Mesenchymal stem cell (in vitro differentiated cells and primary cell): ENCODE data around the gene PIP4K2A.

Experiments used
- DNase-seq: peaks from one replicate; pipeline ENCODE4 v3.0.0-alpha.2; 2013
- H2AFZ ChIP-seq: one replicate; pipeline ENCODE4 v1.6.1; 2013; ENCODE audit warnings: low read depth, mild to moderate bottlenecking, control low read depth, inconsistent platforms, low read length, moderate library complexity
- H2AK5ac ChIP-seq: 2 replicates; pipeline ENCODE4 v1.6.1; 2013; ENCODE audit warnings: low read length, moderate library complexity, mild to moderate bottlenecking, inconsistent platforms; ENCODE audit not compliant: severe bottlenecking
- H2BK120ac ChIP-seq: one replicate; pipeline ENCODE4 v1.6.1; 2013; ENCODE audit warnings: low read depth, mild to moderate bottlenecking, inconsistent platforms, low read length, moderate library complexity
- H2BK12ac ChIP-seq, 2 experiments: one replicate each; pipeline ENCODE4 v1.6.1; 2013; ENCODE audit warnings: inconsistent platforms in 2 of 2, low read length in 2 of 2, mild to moderate bottlenecking in 2 of 2, moderate library complexity in 2 of 2, control low read depth in 1 of 2
- H2BK15ac ChIP-seq: one replicate; pipeline ENCODE4 v1.6.1; 2013; ENCODE audit warnings: mild to moderate bottlenecking, low read depth, inconsistent platforms; ENCODE audit not compliant: poor library complexity, severe bottlenecking
- H2BK5ac ChIP-seq: 2 replicates; pipeline ENCODE4 v1.6.1; 2013; ENCODE audit warnings: low read depth, mild to moderate bottlenecking, low read length, control low read depth, inconsistent platforms; ENCODE audit not compliant: poor library complexity, severe bottlenecking
- H3K14ac ChIP-seq, 2 experiments: one replicate each; pipeline ENCODE4 v1.6.1; 2013; ENCODE audit warnings: inconsistent platforms in 2 of 2, low read length in 2 of 2, control low read depth in 1 of 2, mild to moderate bottlenecking in 1 of 2, moderate library complexity in 1 of 2
- H3K18ac ChIP-seq, 2 experiments: one replicate each; pipeline ENCODE4 v1.6.1; 2013; ENCODE audit warnings: inconsistent platforms in 2 of 2, low read length in 2 of 2, control low read depth in 1 of 2, low read depth in 1 of 2, mild to moderate bottlenecking in 1 of 2
- H3K23ac ChIP-seq, 2 experiments: one replicate each; pipeline ENCODE4 v1.6.1; 2013; ENCODE audit warnings: inconsistent platforms in 2 of 2, low read length in 2 of 2, mild to moderate bottlenecking in 2 of 2, moderate library complexity in 2 of 2, control low read depth in 1 of 2
- H3K27ac ChIP-seq: 2 replicates; pipeline ENCODE4 v1.5.1; 2013; ENCODE audit warnings: mild to moderate bottlenecking, moderate library complexity, low read length, control low read depth, inconsistent platforms; ENCODE audit not compliant: poor library complexity, severe bottlenecking
- H3K27me3 ChIP-seq, 2 experiments: 2 replicates each; pipeline versions ENCODE4 v1.6.1 to v1.7.0; 2013; ENCODE audit warnings: low read length in 2 of 2, mild to moderate bottlenecking in 2 of 2, moderate library complexity in 2 of 2, control low read depth in 1 of 2, inconsistent platforms in 1 of 2; ENCODE audit not compliant: control insufficient read depth in 1 of 2, insufficient read depth in 1 of 2
- H3K36me3 ChIP-seq, 2 experiments: 2 replicates each; pipeline versions ENCODE4 v1.6.1 to v1.7.0; 2013; ENCODE audit warnings: low read length in 2 of 2, control low read depth in 1 of 2, inconsistent platforms in 1 of 2, low read depth in 1 of 2, mild to moderate bottlenecking in 1 of 2; ENCODE audit not compliant: insufficient read depth in 2 of 2, control insufficient read depth in 1 of 2
- H3K4ac ChIP-seq, 2 experiments: one replicate each; pipeline ENCODE4 v1.6.1; 2013; ENCODE audit warnings: inconsistent platforms in 2 of 2, low read length in 2 of 2, mild to moderate bottlenecking in 2 of 2, moderate library complexity in 2 of 2, control low read depth in 1 of 2, low read depth in 1 of 2
- H3K4me1 ChIP-seq: 2 replicates; pipeline ENCODE4 v1.6.1; 2013; ENCODE audit warnings: low read depth, low read length, control low read depth; ENCODE audit not compliant: control insufficient read depth, insufficient read depth
- H3K4me2 ChIP-seq: 2 replicates; pipeline ENCODE4 v1.6.1; 2013; ENCODE audit warnings: low read length, mild to moderate bottlenecking, inconsistent platforms; ENCODE audit not compliant: poor library complexity, severe bottlenecking
- H3K4me3 ChIP-seq, 2 experiments: 2 replicates each; pipeline versions ENCODE4 v1.5.1 to v1.7.0; 2013; ENCODE audit warnings: low read length in 2 of 2, mild to moderate bottlenecking in 2 of 2, control low read depth in 1 of 2, low read depth in 1 of 2; ENCODE audit not compliant: insufficient read depth in 1 of 2
- H3K79me1 ChIP-seq: replicated peaks from 2 replicates; pipeline ENCODE4 v1.6.1; 2013; ENCODE audit warnings: mild to moderate bottlenecking, control low read depth, low read length, inconsistent platforms; ENCODE audit not compliant: poor library complexity, severe bottlenecking
- H3K9ac ChIP-seq: 2 replicates; pipeline ENCODE4 v1.7.0; 2013; ENCODE audit warnings: mild to moderate bottlenecking, low read length, moderate library complexity
- H3K9me3 ChIP-seq: 2 replicates; pipeline ENCODE4 v1.7.0; 2013; ENCODE audit warnings: mild to moderate bottlenecking, low read length; ENCODE audit not compliant: control insufficient read depth
- H4K8ac ChIP-seq: one replicate; pipeline ENCODE4 v1.6.1; 2013; ENCODE audit warnings: inconsistent platforms, mild to moderate bottlenecking, low read length, moderate library complexity
- H4K91ac ChIP-seq: one replicate; pipeline ENCODE4 v1.6.1; 2013; ENCODE audit warnings: mild to moderate bottlenecking, low read length, inconsistent platforms
- WGBS: methylation state at CpG from one replicate; pipeline ENCODE4 v1.1.7; 2013; ENCODE audit warnings: mixed read lengths; 5-methylcytosine and 5-hydroxymethylcytosine counted together

PIP4K2A gene

GRCh38 chr10:22570234-22570633 lies 144.1 kb downstream of the PIP4K2A start:
- H3K18ac ChIP-seq, result no peak overlapping the region
- H3K23ac ChIP-seq, result no peak overlapping the region
- H4K91ac ChIP-seq, result no peak overlapping the region
- H3K36me3 ChIP-seq, result peaks cover 26 to 73% of the 10 kb centered on the region in 2 experiments
- H3K27ac ChIP-seq, result no peak overlapping the region
- no peak overlapping the region for H2AK5ac ChIP-seq
- H3K4ac ChIP-seq, result no peak overlapping the region
- no peak overlapping the region for H3K14ac ChIP-seq
- no peak for DNase-seq
- no peak overlapping the region for H2AFZ ChIP-seq
- no peak overlapping the region for H2BK12ac ChIP-seq
- H3K4me3 ChIP-seq, result no peak overlapping the region
- H2BK15ac ChIP-seq, result no peak overlapping the region
- H3K9ac ChIP-seq, result no peak overlapping the region
- peaks cover 35% of the 10 kb centered on the region for H3K79me1 ChIP-seq
- H2BK120ac ChIP-seq, result no peak overlapping the region
- H3K9me3 ChIP-seq, result no peaks in the 10 kb centered on the region
- WGBS, result 96% methylated on average over 3 of the region's 4 CpGs
- H3K27me3 ChIP-seq, result no peaks in the 10 kb centered on the region
- no peak overlapping the region for H2BK5ac ChIP-seq
- peak overlapping the region; percentile 29 for H4K8ac ChIP-seq
- H3K4me1 ChIP-seq, result no peaks in the 10 kb centered on the region
- no peak overlapping the region for H3K4me2 ChIP-seq

GRCh38 chr10:22568928-22569327 lies 145.4 kb downstream of the PIP4K2A start:
- H4K91ac ChIP-seq, result no peak overlapping the region
- no peak overlapping the region for H3K4me3 ChIP-seq
- H3K27me3 ChIP-seq, result no peaks in the 10 kb centered on the region
- 99% methylated on average over 7 of the region's 7 CpGs for WGBS
- H3K4me2 ChIP-seq, result no peak overlapping the region
- no peak overlapping the region for H2AFZ ChIP-seq
- H3K4ac ChIP-seq, result no peak overlapping the region
- no peak overlapping the region for H2BK12ac ChIP-seq
- H4K8ac ChIP-seq, result no peak overlapping the region
- no peak for DNase-seq
- no peak overlapping the region for H3K18ac ChIP-seq
- no peak overlapping the region for H2BK120ac ChIP-seq
- H2AK5ac ChIP-seq, result no peak overlapping the region
- no peak overlapping the region for H3K23ac ChIP-seq
- no peaks in the 10 kb centered on the region for H3K9me3 ChIP-seq
- no peak overlapping the region for H3K14ac ChIP-seq
- H3K4me1 ChIP-seq, result no peaks in the 10 kb centered on the region
- H3K27ac ChIP-seq, result no peak overlapping the region
- H2BK5ac ChIP-seq, result no peak overlapping the region
- no peak overlapping the region for H2BK15ac ChIP-seq
- H3K36me3 ChIP-seq, result peaks cover 37 to 81% of the 10 kb centered on the region in 2 experiments
- peaks cover 36% of the 10 kb centered on the region for H3K79me1 ChIP-seq
- no peak overlapping the region for H3K9ac ChIP-seq

- 85% methylated on average over 5 of the region's 5 CpGs for WGBS
These were observed 150.3 kb downstream of the PIP4K2A start for GRCh38 chr10:22564060-22564459.

DNA sequence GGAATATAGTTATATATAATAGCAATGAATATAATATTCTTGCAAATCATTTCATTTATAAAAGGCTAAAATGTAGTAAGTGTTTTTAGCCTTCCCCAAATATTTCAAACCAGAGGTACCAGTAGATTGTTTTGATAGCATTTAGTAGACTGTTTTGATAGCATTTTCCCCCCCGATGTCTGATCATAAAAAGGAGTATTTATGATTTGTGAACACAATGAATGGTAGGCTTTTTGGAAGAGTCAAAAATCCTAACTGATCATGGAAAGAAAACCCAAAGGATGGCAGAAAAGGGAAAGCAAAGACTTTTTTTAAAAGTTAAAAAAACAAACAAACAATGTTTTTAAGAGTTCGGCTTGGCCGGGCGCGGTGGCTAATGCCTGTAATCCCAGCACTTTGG lies 152.5 kb downstream of the PIP4K2A start:
- H4K91ac ChIP-seq, result no peak overlapping the region
- H2AK5ac ChIP-seq, result no peak overlapping the region
- no peaks in the 10 kb centered on the region for H3K27me3 ChIP-seq
- H3K4me1 ChIP-seq, result peaks cover 8% of the 10 kb centered on the region
- H3K4me2 ChIP-seq, result no peak overlapping the region
- H3K9me3 ChIP-seq, result no peaks in the 10 kb centered on the region
- no peak overlapping the region for H3K14ac ChIP-seq
- H2BK5ac ChIP-seq, result no peak overlapping the region
- no peak overlapping the region for H2AFZ ChIP-seq
- peaks cover 24% of the 10 kb centered on the region for H3K79me1 ChIP-seq
- H3K9ac ChIP-seq, result no peak overlapping the region
- no peak overlapping the region for H3K18ac ChIP-seq
- peaks cover 21 to 56% of the 10 kb centered on the region in 2 experiments for H3K36me3 ChIP-seq
- no peak for DNase-seq
- H3K4me3 ChIP-seq, result no peak overlapping the region
- no peak overlapping the region for H4K8ac ChIP-seq
- H3K23ac ChIP-seq, result no peak overlapping the region
- no peak overlapping the region for H2BK15ac ChIP-seq
- H2BK120ac ChIP-seq, result no peak overlapping the region
- no peak overlapping the region for H2BK12ac ChIP-seq
- WGBS, result 95% methylated on average over 5 of the region's 5 CpGs
- H3K4ac ChIP-seq, result no peak overlapping the region
- no peak overlapping the region for H3K27ac ChIP-seq

More at GRCh38 chr10:22564060-22564459, 150.3 kb downstream of the PIP4K2A start:
- no peak overlapping the region for H2BK12ac ChIP-seq
- H3K9ac ChIP-seq, result no peak overlapping the region
- no peaks in the 10 kb centered on the region for H3K27me3 ChIP-seq
- H2BK5ac ChIP-seq, result no peak overlapping the region
- H2BK120ac ChIP-seq, result no peak overlapping the region
- H3K23ac ChIP-seq, result no peak overlapping the region
- peaks cover 32 to 73% of the 10 kb centered on the region in 2 experiments for H3K36me3 ChIP-seq
- no peak overlapping the region for H2AFZ ChIP-seq
- no peak overlapping the region for H3K14ac ChIP-seq
- no peak overlapping the region for H3K4me2 ChIP-seq
- H2AK5ac ChIP-seq, result no peak overlapping the region
- no peak overlapping the region for H3K27ac ChIP-seq
- no peak overlapping the region for H4K8ac ChIP-seq
- H3K4me3 ChIP-seq, result no peak overlapping the region
- peaks cover 32% of the 10 kb centered on the region for H3K79me1 ChIP-seq
- DNase-seq, result no peak
- H4K91ac ChIP-seq, result no peak overlapping the region
- H3K4ac ChIP-seq, result no peak overlapping the region
- H2BK15ac ChIP-seq, result no peak overlapping the region
- H3K18ac ChIP-seq, result no peak overlapping the region
- no peaks in the 10 kb centered on the region for H3K9me3 ChIP-seq
- H3K4me1 ChIP-seq, result peaks cover 8% of the 10 kb centered on the region
